C4-2B (cell line): ENCODE measurements around the gene HDAC4.

Experiments
- ZFX ChIP-seq: fragments of 450-650 bp; IDR thresholded peaks from 2 replicates; pipeline ENCODE4 v1.6.1; 2017
- TF ChIP-seq, protein P1 (sequence below): fragments of 450-650 bp; conservative IDR thresholded peaks from 2 replicates; pipeline ENCODE4 v1.5.1; 2017; ENCODE audit warnings: mild to moderate bottlenecking

DNA sequence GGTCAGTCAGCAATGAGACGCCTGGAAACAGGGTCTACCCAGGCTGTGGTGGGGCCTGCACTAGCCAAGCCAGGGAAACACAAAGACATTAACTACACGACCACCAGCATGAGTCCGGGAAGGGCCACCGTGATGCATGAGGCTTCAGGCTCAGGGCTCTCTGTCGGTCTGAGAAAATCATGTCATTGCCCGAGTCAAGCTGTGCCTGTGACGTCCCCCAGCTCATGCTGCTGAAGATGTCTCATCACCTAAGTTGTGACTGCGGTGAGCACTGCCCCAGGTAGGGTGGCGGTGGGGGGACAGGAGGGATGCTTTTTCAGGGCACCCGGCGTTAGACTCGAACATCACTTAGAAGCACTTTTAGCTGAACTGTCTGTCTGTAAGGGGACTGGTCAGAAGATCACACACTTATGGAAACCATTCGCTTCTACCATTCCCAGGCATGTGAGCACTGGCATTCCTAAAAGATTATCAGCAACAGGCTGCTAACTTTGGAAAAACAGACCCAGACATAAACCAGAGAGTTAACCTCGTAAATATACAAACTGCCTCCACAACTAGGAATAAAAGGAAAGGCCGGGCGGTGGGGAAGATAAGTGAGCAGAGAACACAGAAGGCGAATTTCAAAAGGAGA lies 234.5 kb downstream of the HDAC4 start:
- TF ChIP-seq, protein P1, sequence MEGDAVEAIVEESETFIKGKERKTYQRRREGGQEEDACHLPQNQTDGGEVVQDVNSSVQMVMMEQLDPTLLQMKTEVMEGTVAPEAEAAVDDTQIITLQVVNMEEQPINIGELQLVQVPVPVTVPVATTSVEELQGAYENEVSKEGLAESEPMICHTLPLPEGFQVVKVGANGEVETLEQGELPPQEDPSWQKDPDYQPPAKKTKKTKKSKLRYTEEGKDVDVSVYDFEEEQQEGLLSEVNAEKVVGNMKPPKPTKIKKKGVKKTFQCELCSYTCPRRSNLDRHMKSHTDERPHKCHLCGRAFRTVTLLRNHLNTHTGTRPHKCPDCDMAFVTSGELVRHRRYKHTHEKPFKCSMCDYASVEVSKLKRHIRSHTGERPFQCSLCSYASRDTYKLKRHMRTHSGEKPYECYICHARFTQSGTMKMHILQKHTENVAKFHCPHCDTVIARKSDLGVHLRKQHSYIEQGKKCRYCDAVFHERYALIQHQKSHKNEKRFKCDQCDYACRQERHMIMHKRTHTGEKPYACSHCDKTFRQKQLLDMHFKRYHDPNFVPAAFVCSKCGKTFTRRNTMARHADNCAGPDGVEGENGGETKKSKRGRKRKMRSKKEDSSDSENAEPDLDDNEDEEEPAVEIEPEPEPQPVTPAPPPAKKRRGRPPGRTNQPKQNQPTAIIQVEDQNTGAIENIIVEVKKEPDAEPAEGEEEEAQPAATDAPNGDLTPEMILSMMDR = no peak
- no peak for TF ChIP-seq ZFX
